WTC11 (cell line): Measurements from ENCODE around the gene L3MBTL1.

ENCODE experiments used
- CREM ChIP-seq: sonication (generic); formaldehyde crosslinking; IDR thresholded peaks from 2 replicates; pipeline ENCODE4 v1.8.1; 2022; ENCODE audit warnings: mild to moderate bottlenecking, missing genetic modification reagents, moderate library complexity
- ETV6 ChIP-seq: sonication (generic); formaldehyde crosslinking; IDR thresholded peaks from 2 replicates; pipeline ENCODE4 v1.8.1; 2022; ENCODE audit warnings: mild to moderate bottlenecking, missing genetic modification reagents
- JUN ChIP-seq: sonication (generic); formaldehyde crosslinking; IDR thresholded peaks from 2 replicates; pipeline ENCODE4 v1.8.0; 2023; ENCODE audit warnings: mild to moderate bottlenecking, missing genetic modification reagents
- NR1H2 ChIP-seq: sonication (generic); formaldehyde crosslinking; IDR thresholded peaks from 2 replicates; pipeline ENCODE4 v1.9.0; 2021; ENCODE audit warnings: mild to moderate bottlenecking, moderate library complexity, missing genetic modification reagents
- ZNF317 ChIP-seq: sonication (generic); formaldehyde crosslinking; IDR thresholded peaks from 2 replicates; pipeline ENCODE4 v1.8.1; 2023; ENCODE audit warnings: low read depth, mild to moderate bottlenecking, moderate library complexity, missing genetic modification reagents, borderline replicate concordance
- ZNF671 ChIP-seq: fragments of 250-450 bp; sonication (Bioruptor Pico); IDR thresholded peaks from 2 replicates; pipeline ENCODE4 v1.8.0; 2021; ENCODE audit warnings: mild to moderate bottlenecking
- TF ChIP-seq, protein P1 (sequence below): fragments of 200-600 bp; IDR thresholded peaks from 2 replicates; pipeline ENCODE4 v1.8.0; 2022; ENCODE audit warnings: antibody characterized with exemption
- TF ChIP-seq, protein P2 (sequence below): sonication (generic); formaldehyde crosslinking; IDR thresholded peaks from 2 replicates; pipeline ENCODE4 v1.8.1; 2022; ENCODE audit warnings: mild to moderate bottlenecking, missing genetic modification reagents, moderate library complexity, borderline replicate concordance
- TF ChIP-seq, protein P3 (sequence below): sonication (generic); formaldehyde crosslinking; IDR thresholded peaks from 2 replicates; pipeline ENCODE4 v1.8.0; 2022; ENCODE audit warnings: mild to moderate bottlenecking, missing genetic modification reagents
- TF ChIP-seq, protein P4 (sequence below): sonication (generic); formaldehyde crosslinking; IDR thresholded peaks from 2 replicates; pipeline ENCODE4 v1.8.0; 2022; ENCODE audit warnings: mild to moderate bottlenecking, missing genetic modification reagents
- TF ChIP-seq, protein P5 (sequence below): sonication (generic); formaldehyde crosslinking; IDR thresholded peaks from 2 replicates; pipeline ENCODE4 v1.8.1; 2022; ENCODE audit warnings: low read depth, mild to moderate bottlenecking, moderate library complexity, missing genetic modification reagents, borderline replicate concordance
- TF ChIP-seq, protein P6 (sequence below): sonication (generic); formaldehyde crosslinking; conservative IDR thresholded peaks from 2 replicates; pipeline ENCODE4 v1.8.1; 2022; ENCODE audit warnings: mild to moderate bottlenecking, missing genetic modification reagents
- TF ChIP-seq, protein P7 (sequence below): fragments of 250-450 bp; sonication (Bioruptor Pico); IDR thresholded peaks from 2 replicates; pipeline ENCODE4 v1.9.0; 2021; ENCODE audit warnings: moderate library complexity, mild to moderate bottlenecking, inconsistent platforms, borderline replicate concordance

DNA sequence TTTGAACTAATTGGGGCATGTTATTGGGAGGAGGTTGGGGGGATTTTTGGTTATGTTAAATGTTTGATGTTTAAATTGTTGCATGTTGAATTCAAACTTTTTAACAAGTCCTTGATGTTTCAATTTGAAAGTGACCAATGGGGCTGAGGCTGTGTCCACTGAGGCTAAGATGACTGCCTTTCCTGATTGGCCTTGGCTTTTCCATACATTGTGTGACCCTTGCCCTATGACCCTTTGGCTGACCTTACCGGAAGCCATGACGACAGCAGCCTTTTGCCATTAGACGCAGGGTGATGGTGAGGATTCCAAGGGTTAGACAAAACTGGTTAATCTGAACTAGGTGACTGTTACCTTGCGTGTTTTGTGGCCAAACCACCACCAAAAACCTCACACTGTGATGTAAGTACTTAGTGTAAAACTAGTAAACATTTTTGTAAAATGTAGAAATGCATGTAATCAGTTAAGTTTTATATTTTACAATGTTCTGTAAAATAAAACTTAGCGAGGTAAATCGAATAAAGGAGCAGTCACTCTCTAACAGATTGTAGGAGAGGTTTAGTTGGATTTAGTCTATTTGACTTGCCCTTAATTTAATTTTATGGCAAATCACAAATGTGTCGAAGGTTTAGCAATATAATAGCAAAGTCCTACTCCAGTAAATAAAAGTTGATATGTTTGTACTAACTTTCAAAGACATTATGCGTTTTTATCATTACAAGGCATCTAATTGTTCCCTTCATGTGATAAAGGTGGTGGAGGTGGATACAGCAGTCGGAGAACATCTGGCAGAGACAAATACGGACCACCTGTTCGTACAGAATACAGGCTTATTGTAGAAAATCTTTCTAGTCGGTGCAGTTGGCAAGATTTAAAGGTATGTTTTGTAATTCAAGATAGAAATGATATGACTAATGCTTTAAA is 48.2 kb upstream of the L3MBTL1 start:
- TF ChIP-seq ZNF317 (CRISPR knock-in tag) (no peak), ZNF671 (CRISPR knock-in tag) (no peak), NR1H2 (CRISPR knock-in tag) (no peak), JUN (no peak), ETV6 (no peak), CREM (CRISPR knock-in tag) (no peak)
- TF ChIP-seq, protein P1, sequence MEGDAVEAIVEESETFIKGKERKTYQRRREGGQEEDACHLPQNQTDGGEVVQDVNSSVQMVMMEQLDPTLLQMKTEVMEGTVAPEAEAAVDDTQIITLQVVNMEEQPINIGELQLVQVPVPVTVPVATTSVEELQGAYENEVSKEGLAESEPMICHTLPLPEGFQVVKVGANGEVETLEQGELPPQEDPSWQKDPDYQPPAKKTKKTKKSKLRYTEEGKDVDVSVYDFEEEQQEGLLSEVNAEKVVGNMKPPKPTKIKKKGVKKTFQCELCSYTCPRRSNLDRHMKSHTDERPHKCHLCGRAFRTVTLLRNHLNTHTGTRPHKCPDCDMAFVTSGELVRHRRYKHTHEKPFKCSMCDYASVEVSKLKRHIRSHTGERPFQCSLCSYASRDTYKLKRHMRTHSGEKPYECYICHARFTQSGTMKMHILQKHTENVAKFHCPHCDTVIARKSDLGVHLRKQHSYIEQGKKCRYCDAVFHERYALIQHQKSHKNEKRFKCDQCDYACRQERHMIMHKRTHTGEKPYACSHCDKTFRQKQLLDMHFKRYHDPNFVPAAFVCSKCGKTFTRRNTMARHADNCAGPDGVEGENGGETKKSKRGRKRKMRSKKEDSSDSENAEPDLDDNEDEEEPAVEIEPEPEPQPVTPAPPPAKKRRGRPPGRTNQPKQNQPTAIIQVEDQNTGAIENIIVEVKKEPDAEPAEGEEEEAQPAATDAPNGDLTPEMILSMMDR = no peak
- TF ChIP-seq, protein P2, sequence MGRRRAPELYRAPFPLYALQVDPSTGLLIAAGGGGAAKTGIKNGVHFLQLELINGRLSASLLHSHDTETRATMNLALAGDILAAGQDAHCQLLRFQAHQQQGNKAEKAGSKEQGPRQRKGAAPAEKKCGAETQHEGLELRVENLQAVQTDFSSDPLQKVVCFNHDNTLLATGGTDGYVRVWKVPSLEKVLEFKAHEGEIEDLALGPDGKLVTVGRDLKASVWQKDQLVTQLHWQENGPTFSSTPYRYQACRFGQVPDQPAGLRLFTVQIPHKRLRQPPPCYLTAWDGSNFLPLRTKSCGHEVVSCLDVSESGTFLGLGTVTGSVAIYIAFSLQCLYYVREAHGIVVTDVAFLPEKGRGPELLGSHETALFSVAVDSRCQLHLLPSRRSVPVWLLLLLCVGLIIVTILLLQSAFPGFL (CRISPR knock-in tag) = no peak
- TF ChIP-seq, protein P3, sequence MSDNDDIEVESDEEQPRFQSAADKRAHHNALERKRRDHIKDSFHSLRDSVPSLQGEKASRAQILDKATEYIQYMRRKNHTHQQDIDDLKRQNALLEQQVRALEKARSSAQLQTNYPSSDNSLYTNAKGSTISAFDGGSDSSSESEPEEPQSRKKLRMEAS = no peak
- TF ChIP-seq, protein P4, sequence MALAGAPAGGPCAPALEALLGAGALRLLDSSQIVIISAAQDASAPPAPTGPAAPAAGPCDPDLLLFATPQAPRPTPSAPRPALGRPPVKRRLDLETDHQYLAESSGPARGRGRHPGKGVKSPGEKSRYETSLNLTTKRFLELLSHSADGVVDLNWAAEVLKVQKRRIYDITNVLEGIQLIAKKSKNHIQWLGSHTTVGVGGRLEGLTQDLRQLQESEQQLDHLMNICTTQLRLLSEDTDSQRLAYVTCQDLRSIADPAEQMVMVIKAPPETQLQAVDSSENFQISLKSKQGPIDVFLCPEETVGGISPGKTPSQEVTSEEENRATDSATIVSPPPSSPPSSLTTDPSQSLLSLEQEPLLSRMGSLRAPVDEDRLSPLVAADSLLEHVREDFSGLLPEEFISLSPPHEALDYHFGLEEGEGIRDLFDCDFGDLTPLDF (CRISPR knock-in tag) = no peak
- TF ChIP-seq, protein P5, sequence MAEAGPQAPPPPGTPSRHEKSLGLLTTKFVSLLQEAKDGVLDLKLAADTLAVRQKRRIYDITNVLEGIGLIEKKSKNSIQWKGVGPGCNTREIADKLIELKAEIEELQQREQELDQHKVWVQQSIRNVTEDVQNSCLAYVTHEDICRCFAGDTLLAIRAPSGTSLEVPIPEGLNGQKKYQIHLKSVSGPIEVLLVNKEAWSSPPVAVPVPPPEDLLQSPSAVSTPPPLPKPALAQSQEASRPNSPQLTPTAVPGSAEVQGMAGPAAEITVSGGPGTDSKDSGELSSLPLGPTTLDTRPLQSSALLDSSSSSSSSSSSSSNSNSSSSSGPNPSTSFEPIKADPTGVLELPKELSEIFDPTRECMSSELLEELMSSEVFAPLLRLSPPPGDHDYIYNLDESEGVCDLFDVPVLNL = no peak
- TF ChIP-seq, protein P6, sequence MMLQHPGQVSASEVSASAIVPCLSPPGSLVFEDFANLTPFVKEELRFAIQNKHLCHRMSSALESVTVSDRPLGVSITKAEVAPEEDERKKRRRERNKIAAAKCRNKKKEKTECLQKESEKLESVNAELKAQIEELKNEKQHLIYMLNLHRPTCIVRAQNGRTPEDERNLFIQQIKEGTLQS (CRISPR knock-in tag) = no peak
- TF ChIP-seq, protein P7, sequence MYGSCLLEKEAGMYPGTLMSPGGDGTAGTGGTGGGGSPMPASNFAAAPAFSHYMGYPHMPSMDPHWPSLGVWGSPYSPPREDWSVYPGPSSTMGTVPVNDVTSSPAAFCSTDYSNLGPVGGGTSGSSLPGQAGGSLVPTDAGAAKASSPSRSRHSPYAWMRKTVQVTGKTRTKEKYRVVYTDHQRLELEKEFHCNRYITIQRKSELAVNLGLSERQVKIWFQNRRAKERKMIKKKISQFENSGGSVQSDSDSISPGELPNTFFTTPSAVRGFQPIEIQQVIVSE (CRISPR knock-in tag) = no peak
